ENCODE data around the gene COX6B2. TPM values are rescaled to one million over a fixed set of nuclear protein-coding genes. Genes with fewer than 3 reads are reported as not detected.
A peak's percentile ranks its signal among the peaks of the same experiment; 100 is the strongest.

Gene COX6B2
- polyA plus RNA-seq, 3 donors = 0.36 TPM; not detected in 2

- H3K9ac ChIP-seq (ENCODE audit: insufficient read depth, low read length, poor library complexity, severe bottlenecking) = peak overlapping the region; percentile 53
- 30% methylated on average over 6 of the region's 12 CpGs for WGBS (ENCODE audit: insufficient coverage)
- Mint-ChIP-seq H3K36me3 (peaks cover 28 to 55% of the 10 kb centered on the region in 2 donors), H3K27me3 (ENCODE audit: low read depth in 3 of 3) (peaks cover 0 to 1% (median 0%) of the 10 kb centered on the region in 3 donors), H3K4me3 (peak overlapping the region; percentile 82 to 95), H3K4me1 (peaks cover 54% of the 10 kb centered on the region), H3K9me3 (no peaks in the 10 kb centered on the region), H3K27ac (peak overlapping the region; percentile 90 to 96 (median 94))
- H3K4me2 ChIP-seq (replicated peaks; ENCODE audit: extremely low read depth, low read length, poor library complexity, severe bottlenecking) = peak overlapping the region; percentile 77
- intact Hi-C loops (cut with micrococcal nuclease) = loop anchor here in 1 of 2 donors (5.0 kb wide), 1 partner anchor 60 kb away; the partner anchor contains the start of gene TMEM238
- H4K20me1 ChIP-seq (ENCODE audit: insufficient read depth, low read length) = peaks cover 35% of the 10 kb centered on the region
- TF ChIP-seq CTCF (IDR thresholded peaks at IDR 0.05) = no peak
- DNase-seq = no peak
- peaks cover 41% of the 10 kb centered on the region for H3K79me2 ChIP-seq (ENCODE audit: insufficient read depth, low read length)
- no peaks in the 10 kb centered on the region for H3K27me3 ChIP-seq (ENCODE audit: control insufficient read depth in 2 of 2, insufficient read depth in 2 of 2, low read length in 2 of 2)
- H3K9me3 ChIP-seq (replicated peaks in 1 of 2; ENCODE audit: control insufficient read depth in 1 of 2, insufficient read depth in 1 of 2, low read length in 2 of 2) = no peaks in the 10 kb centered on the region
- peaks cover 18 to 31% of the 10 kb centered on the region in 2 donors for H3K36me3 ChIP-seq (replicated peaks in 1 of 2; ENCODE audit: control insufficient read depth in 1 of 2, insufficient read depth in 2 of 2, low read length in 2 of 2)
- no peak overlapping the region for H2AFZ ChIP-seq (ENCODE audit: insufficient read depth, low read depth, low read length, poor library complexity, severe bottlenecking)
- H3K27ac ChIP-seq (ENCODE audit: low read depth in 1 of 2, low read length in 2 of 2) = peak overlapping the region; percentile 64 to 73
- peak overlapping the region; percentile 20 to 77 (median 41) for H3K4me3 ChIP-seq (replicated peaks in 1 of 3; ENCODE audit: low read depth in 2 of 3, low read length in 3 of 3)
- peaks cover 56 to 64% of the 10 kb centered on the region in 2 donors for H3K4me1 ChIP-seq (ENCODE audit: control insufficient read depth in 1 of 2, insufficient read depth in 2 of 2, low read length in 2 of 2)
Observed at GRCh38 chr19:55322204-55322885, 32.2 kb downstream of the COX6B2 start.

GRCh38 chr19:55321466-55322137, 32.9 kb downstream of the COX6B2 start:
- peaks cover 0 to 1% (median 0%) of the 10 kb centered on the region in 3 donors for H3K27me3 Mint-ChIP-seq (ENCODE audit: low read depth in 3 of 3)
- WGBS (ENCODE audit: insufficient coverage) = 28% methylated on average over 5 of the region's 9 CpGs
- Histone ChIP-seq H3K36me3 (replicated peaks in 1 of 2; ENCODE audit: control insufficient read depth in 1 of 2, insufficient read depth in 2 of 2, low read length in 2 of 2) (peaks cover 25 to 39% of the 10 kb centered on the region in 2 donors), H3K4me3 (replicated peaks in 1 of 3; ENCODE audit: low read depth in 2 of 3, low read length in 3 of 3) (peak overlapping the region in 2 of 3 experiments; percentile 41 to 77), H2AFZ (ENCODE audit: insufficient read depth, low read depth, low read length, poor library complexity, severe bottlenecking) (no peak overlapping the region), H3K4me2 (replicated peaks; ENCODE audit: extremely low read depth, low read length, poor library complexity, severe bottlenecking) (peak overlapping the region; percentile 77), H4K20me1 (ENCODE audit: insufficient read depth, low read length) (peaks cover 40% of the 10 kb centered on the region), H3K27me3 (ENCODE audit: control insufficient read depth in 2 of 2, insufficient read depth in 2 of 2, low read length in 2 of 2) (no peaks in the 10 kb centered on the region), H3K79me2 (ENCODE audit: insufficient read depth, low read length) (peaks cover 41% of the 10 kb centered on the region), H3K4me1 (ENCODE audit: control insufficient read depth in 1 of 2, insufficient read depth in 2 of 2, low read length in 2 of 2) (peaks cover 49 to 58% of the 10 kb centered on the region in 2 donors), H3K9ac (ENCODE audit: insufficient read depth, low read length, poor library complexity, severe bottlenecking) (peak overlapping the region; percentile 53), H3K27ac (ENCODE audit: low read depth in 1 of 2, low read length in 2 of 2) (peak overlapping the region in 1 of 2 donors; percentile 73), H3K9me3 (replicated peaks in 1 of 2; ENCODE audit: control insufficient read depth in 1 of 2, insufficient read depth in 1 of 2, low read length in 2 of 2) (no peaks in the 10 kb centered on the region)
- peaks cover 51% of the 10 kb centered on the region for H3K4me1 Mint-ChIP-seq
- intact Hi-C loops (cut with micrococcal nuclease) = loop anchor here in 1 of 2 donors (5.0 kb wide), 1 partner anchor 61 kb away; the partner anchor contains the start of gene TMEM238
- H3K36me3 Mint-ChIP-seq = peaks cover 36 to 61% of the 10 kb centered on the region in 2 donors
- no peak for TF ChIP-seq CTCF (IDR thresholded peaks at IDR 0.05)
- peak overlapping the region; percentile 82 to 95 for H3K4me3 Mint-ChIP-seq
- DNase-seq = peak in 1 of 3 donors; percentile 75
- no peaks in the 10 kb centered on the region for H3K9me3 Mint-ChIP-seq
- H3K27ac Mint-ChIP-seq = peak overlapping the region; percentile 26 to 96 (median 77)
